HG02852 (cell line): ENCODE results near the gene PLEKHG2.
A peak's percentile ranks its signal among the peaks of the same experiment; 100 is the strongest.
"Not testable (repeated sequence)": the region's sequence is repeated elsewhere in the genome, so short reads cannot be mapped to it uniquely, and the experiment has no call there.

Experiments
- ATAC-seq: cut with Tn5 transposase; IDR thresholded peaks from one replicate; pipeline ENCODE4 v1.9.1; 2021; ENCODE audit warnings: mild to moderate bottlenecking, moderate library complexity; ENCODE audit not compliant: unreplicated experiment

PLEKHG2 gene, protein sequence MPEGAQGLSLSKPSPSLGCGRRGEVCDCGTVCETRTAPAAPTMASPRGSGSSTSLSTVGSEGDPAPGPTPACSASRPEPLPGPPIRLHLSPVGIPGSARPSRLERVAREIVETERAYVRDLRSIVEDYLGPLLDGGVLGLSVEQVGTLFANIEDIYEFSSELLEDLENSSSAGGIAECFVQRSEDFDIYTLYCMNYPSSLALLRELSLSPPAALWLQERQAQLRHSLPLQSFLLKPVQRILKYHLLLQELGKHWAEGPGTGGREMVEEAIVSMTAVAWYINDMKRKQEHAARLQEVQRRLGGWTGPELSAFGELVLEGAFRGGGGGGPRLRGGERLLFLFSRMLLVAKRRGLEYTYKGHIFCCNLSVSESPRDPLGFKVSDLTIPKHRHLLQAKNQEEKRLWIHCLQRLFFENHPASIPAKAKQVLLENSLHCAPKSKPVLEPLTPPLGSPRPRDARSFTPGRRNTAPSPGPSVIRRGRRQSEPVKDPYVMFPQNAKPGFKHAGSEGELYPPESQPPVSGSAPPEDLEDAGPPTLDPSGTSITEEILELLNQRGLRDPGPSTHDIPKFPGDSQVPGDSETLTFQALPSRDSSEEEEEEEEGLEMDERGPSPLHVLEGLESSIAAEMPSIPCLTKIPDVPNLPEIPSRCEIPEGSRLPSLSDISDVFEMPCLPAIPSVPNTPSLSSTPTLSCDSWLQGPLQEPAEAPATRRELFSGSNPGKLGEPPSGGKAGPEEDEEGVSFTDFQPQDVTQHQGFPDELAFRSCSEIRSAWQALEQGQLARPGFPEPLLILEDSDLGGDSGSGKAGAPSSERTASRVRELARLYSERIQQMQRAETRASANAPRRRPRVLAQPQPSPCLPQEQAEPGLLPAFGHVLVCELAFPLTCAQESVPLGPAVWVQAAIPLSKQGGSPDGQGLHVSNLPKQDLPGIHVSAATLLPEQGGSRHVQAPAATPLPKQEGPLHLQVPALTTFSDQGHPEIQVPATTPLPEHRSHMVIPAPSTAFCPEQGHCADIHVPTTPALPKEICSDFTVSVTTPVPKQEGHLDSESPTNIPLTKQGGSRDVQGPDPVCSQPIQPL (N-terminal part only)

DNA sequence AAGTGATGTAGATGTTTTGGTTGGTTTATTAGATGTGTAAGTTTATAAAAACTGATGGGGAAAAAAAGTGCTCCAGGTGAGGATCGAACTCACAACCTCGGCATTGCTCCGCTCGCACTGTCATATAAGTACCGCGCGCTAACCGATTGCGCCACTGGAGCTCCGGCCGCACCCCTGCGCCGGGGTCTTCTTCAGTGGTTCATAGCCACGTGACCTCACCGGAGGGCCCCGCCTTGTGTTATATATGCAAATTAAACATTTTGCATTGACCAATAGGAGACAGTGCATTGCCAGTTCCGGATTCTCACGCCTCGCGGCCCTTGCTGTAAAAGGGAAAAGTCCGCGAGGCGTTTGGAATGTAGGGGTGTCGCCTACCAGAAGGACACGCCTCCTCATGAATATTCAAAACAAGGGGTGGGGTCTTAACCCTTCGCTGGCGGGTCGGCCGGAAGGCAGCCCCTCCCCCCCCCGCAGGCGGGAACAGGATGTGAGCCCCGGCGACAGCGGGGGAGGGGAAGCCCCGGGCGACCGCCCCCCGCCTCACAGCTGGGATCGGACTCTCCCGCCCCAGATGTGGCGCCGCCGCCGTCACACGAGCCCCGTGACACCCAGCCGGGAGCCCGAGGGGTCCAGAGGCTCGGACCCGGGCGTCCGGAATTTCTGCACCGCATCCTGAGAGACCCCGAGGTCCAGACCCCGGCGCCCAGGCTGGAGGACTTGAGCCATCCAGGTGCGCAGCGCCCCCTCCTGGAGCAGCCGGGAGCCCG is at the start of gene PLEKHG2:
Gene PLEKHG2 (plus strand): TSS at position 570 of the 767 bp plus-strand sequence. CDS start 1,418 bp downstream, outside the sequence.
- peak; percentile 51 for ATAC-seq

DNA sequence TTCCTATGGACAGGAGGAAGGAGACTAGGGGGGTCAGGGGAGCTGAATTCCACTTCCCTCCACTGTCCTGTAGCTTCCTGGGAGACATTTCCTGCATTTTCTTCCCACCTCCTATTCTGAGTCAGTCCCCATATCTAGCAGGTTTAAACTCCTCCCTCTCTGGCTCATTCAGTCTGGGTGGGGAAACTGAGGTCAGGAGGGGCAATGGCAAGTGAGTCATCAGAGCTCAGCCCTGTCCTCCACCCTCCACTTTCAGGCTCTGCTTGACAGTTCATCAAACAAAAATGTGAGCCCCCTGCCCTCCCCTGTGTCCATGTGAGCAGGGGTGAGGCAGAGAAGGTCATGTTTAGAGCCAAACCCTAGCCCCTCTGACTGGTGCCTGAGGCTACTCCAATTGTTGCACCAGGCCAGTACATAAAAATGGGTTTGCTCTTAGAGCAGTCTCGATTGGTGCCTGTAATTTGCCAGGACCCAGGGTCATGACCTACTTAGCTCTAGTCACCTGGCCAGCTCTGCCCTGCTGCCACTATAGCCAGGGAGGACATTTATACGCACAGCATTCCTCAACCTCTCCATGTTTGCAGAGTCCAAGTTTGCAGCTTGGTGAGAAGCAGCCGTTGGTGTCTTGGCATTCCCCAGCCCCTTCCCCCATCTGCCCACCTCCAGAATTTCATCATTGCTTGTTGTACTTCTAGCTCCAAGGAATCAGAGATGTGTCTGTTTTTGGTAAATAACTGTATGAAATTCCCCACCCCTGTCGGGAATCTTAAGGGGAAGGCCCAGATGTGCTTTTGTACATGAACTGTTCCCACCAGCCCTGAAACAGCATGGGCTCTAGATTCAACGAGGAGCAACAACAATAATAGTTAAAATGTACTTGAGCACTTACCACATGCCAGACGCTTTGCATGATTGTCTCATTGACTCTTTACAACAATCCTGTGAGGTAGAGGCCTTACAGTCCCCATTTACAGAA is 49.5 kb upstream of the PLEKHG2 start:
- ATAC-seq, result no peak

DNA sequence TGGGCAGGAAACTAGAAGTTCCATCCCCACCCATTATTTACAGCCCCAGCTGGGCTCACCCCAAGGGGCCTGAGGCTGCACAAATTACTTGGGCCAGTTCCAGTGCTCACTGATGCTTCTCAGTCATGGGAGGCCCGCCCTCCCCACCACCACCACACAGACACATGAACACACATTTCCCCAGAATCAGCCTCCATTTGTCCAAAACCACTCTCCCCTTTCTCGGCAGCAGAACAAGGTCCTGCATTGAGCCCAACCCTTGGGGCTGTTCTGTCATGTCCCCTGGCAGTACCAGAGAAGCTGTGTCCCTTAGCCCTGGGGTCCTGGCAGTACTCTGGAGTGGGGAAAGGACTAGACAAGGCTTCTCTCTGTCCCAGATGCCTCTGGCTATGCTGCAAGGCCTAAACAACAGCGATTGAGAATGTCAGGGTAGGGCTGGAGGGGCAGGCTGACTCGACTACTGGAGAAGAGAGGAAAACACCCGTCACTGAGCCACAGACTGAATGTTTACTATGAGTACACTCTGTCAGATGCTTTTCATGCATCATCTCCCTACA is 48.5 kb upstream of the PLEKHG2 start:
- no peak for ATAC-seq

DNA sequence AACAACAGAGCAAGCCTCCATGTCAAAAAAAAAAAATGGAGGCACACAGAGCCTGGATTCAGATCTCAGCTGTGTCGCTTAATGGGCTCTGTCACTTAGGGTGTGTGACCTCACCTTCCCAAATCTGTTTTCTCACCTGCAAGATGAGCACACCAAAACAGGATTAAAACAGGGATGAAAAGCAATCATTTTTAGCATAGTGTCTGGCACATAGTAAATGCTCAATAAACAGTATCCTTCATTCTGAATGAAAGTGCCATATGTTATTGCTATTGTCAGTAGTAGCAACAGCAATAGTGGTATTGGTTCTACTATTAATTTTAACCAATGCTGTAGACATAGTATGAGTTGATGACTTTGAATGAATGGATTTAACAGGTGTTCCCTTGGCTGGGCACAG is 46.9 kb upstream of the PLEKHG2 start:
- no peak for ATAC-seq

DNA sequence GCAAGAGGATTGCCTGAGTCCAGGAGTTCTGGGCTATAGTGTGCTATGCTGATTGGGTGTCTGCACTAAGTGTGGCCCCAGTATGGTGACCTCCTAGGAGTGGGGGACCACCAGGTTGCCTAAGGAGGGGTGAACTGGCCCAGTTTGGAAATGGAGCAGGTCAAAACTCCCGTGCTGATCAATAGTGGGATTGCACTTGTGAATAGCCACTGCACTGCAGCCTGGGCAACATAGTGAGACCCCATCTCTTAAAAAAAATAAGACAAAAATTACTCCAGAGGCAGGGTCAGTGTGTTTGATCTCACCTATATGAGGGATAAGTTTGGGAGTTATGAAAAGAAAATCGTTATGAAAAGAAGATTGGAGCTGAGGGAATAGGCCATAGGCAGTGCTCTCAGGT is 43.3 kb upstream of the PLEKHG2 start:
- no peak for ATAC-seq

DNA sequence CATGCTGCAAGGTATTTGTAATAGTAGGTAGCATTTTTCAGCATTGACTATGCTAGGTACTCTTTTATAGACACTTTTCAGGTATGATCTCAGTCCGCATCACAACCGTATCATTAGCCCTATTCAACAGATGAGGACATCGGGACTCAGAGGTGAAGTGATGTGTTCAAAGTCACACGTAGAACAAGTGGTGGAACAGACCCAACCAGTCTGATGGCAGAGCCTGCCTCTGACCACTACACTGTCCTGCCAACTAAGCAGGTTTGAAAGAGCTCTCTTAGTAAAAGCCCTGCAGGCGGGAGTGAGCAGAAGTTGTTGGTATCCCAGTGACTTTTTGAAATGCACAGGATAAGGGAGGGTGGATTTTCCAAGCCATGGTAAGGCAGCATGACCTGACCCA is 41.7 kb upstream of the PLEKHG2 start:
- ATAC-seq, result no peak

DNA sequence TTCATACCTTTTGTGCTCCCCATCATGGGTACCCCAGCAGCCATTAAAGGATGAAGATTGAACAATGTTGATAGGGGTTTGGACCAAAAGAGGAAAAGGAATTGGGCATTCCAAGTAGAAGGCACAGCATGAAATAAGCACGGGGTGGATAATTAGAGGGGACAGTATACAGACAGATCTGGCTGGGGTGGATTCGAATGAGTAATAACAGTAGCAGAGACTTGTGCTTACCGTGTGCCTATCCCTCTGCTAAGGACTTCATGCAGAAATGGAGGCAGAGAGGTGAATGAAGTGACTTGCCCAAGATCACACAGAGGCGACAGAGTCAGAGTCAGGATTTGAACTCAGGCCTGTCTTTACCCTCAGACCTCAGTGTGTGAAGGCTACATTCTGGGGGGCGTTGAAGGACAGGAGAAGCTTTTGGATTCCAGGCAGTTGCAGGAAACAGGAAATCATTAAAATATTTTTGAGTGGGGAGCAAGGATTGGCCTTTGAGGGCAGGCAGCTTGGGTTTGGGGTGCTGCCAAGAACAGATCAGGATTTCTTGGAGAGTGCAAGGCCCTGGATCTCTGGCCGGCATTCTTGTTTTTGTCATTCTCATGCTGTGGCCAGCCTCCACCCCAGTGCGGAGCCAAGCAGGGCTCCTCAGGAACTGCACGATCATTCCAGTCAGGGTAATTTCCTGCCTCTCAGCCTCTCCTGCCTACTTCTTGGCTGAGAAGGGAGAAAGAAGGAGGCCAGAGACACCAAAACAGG is 40.2 kb upstream of the PLEKHG2 start:
- ATAC-seq, result no peak

DNA sequence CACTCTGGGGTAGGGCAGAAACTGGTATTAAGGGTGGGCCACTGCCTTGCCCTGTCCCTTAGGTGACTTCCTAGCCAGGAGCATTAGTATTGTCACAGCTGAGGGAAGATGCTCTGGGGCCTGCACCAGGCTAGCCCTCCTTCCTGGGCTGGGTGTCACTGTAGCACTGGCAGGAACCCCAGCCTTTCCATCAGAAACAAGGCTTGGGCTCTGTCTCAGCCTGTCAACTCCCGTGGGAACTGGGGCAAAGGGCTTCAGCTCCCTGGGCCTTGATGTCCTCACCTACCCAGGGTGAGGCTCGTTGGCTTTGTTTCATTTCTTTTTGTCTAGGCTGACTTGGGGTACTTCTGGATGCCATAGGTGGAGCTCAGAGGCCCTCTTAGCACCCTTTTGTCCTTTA is 39.5 kb upstream of the PLEKHG2 start:
- no peak for ATAC-seq

DNA sequence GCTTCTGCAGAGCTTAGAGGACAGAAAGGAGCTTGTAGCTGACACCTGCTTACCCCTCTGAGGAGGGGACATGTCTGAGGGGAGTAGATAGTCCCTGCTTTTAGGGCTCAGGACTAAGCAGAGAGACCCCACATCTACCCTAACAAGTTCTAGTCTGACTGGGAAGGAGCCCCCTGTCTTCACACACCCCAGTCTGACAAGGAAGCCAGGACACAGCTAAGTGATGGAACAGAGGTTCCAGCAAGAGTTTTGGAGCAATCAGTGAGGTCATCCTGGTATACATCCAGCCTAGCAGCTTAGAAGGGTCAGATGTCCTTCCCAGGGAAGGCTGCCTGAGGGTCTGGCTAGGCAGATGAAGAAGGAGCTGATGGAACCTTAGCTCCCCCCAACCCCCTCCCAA is 36.5 kb upstream of the PLEKHG2 start:
- no peak for ATAC-seq

DNA sequence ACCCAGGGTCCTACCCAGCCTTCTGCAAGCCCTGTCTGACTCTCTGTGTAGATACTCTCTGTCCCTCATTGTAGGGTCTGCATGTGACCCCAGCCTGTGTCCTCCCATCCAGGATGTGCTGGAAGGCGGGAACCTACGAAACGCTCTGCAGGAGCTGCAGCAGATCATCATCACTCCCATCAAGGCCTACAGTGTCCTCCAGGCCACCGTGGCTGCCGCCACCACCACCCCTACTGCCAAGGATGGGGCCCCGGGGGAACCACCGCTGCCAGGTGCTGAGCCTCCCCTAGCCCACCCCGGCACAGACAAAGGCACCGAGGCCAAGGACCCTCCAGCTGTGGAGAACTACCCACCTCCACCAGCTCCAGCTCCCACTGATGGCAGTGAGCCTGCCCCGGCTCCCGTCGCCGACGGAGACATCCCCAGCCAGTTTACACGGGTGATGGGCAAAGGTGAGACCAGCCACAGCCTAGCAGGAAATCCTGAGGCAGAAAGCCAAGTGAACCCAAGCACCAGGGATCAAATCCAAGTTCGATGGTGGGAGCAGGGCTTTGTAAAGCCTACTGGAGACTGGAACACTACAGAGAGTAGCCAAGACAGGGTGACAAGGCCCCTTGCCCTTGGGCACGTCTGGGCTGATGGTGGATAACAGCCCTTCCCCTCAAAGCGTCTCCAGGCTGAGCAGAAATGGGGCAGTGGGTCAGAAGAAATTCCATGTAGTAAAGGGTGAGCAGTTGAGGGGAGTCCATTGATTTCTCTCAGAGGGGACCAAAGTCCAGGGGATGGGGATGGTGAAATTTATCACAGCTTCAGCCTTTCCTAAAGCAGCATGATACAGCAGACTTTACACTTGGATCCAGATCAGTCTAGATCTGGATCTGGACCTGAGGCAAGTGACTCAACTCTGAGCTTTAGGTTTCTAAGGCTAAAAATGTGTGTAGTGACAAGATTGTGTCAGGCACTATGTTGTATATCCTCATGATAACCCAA is 34.8 kb upstream of the PLEKHG2 start:
- ATAC-seq, result no peak

DNA sequence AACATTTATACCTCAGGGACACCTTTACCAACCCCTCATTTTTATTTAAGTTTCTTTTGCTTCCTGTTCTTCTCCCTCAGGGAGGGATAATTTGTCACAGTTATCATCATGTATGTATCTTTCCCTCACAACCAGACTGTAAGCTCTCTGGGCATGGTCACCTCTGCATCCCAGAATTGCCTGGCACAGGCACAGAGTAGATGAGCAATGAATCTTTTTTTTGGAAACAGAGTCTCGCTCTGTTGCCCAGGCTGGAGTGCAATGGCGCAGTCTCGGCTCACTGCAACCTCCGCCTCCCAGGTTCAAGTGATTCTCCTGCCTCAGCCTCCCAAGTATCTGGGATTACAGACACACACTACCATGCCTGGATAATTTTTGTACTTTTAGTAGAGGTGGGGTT is 33.1 kb upstream of the PLEKHG2 start:
- ATAC-seq, result not testable (repeated sequence)

DNA sequence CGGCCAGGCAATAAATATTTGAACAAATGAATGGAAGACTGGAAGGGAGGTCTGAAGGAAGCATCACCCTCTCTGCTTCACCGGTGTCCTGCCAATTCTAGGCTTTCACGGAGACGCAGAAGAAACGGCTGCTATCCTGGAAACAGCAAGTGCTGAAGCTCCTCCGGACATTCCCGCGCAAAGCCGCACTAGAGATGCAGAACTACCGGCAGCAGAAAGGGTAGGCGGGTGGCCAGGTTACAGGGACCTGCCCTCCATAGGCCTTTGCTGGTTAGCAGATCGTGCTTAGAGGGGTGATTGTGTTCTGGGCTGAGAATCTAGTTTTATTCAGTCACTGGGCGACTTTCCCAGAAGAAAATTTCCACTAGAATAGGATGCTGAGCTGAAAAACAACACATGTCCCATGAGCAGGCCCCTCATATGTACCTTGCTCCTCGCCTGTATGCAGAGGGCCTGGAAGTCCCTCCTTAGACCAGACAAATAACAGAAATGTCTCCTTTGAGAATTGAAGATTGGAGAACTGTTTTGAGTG is 32.5 kb upstream of the PLEKHG2 start:
- ATAC-seq, result no peak

DNA sequence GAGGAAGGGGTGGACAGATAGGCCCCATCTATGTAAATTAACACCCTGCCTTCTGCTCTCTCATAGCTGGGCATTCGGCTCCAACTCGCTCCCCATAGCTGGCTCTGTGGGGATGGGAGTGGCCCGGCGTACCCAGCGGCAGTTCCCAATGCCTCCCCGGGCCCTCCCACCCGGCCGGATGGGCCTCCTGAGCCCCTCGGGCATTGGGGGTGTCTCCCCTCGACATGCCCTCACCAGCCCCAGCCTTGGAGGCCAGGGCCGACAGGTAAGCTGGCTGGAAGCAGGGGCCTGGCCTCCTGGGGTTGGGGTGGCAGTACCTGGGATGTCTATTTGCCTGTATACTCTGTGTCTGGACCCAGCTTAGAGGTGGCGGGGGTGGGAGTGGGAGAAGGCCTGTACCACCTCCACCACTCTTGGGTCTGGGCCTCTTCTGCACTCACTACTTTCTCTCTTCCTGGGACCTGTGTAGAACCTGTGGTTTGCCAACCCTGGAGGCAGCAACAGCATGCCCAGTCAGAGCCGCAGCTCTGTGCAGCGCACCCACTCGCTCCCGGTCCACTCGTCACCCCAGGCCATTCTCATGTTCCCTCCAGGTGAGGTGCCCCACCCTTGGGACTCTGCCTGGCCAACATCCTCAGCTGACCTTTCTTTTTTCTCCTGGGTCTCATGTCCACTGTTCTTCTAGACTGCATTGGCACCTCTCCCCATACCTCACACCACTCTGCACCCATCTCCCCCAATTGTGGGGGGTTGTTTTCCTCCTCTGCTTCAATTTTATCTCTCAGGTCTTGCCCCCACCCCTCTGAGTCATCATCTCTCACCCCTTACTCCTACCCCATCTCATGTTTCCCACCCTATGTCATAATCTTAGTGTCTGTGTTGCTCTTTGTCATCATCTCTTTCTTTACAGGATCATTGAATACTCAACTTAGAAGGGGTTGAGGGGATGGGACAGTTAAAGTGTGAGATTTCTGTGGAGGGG is 31.7 kb upstream of the PLEKHG2 start:
- ATAC-seq, result no peak

DNA sequence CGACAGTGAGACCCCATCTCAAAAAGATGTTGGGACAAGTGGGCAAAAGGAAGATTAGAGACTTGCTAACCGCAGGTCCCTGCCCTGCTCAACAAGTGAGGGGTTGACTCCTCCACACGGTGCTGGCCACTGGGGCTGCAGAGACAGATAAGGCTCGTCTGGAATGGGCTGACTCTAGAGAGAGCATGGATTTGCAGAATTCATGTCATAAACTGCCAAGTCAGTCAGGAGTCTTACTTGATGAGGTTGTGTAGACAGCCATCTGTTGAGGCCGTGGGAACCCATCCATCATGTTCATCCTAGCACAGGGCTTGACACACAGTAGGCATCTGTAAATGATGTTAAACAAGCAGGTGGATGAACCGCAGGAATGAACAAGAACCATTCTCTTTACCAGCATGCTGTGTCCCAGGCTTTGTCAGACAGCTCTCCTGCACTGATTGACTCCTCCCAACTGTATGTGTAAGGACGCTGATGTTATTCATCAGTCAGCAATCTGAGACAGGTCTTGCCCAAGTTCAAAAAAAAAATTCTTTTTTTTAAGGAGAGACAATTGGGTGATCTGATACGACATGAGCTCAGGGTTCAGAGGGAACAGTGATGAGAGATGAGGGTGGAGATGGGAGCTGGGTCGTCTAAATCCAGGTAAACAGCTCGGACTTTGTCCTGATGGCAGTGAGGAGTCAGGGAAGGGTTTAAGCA is 30.4 kb upstream of the PLEKHG2 start:
- ATAC-seq, result no peak
